Stimulated activated CD4-positive, alpha-beta T cell treated with anti-CD3 and anti-CD28 coated beads, TNF-alpha, amount 100 ng/mL, for 1 hour (primary cell): ENCODE results near the gene MAP1LC3A.

ENCODE experiments used
- DNase-seq, 3 donors: peaks; one replicate each; pipeline ENCODE4 v3.0.0-alpha.2; 2020; ENCODE audit warnings: low read depth in 3 of 3, low spot score in 1 of 3

The MAP1LC3A gene

DNA sequence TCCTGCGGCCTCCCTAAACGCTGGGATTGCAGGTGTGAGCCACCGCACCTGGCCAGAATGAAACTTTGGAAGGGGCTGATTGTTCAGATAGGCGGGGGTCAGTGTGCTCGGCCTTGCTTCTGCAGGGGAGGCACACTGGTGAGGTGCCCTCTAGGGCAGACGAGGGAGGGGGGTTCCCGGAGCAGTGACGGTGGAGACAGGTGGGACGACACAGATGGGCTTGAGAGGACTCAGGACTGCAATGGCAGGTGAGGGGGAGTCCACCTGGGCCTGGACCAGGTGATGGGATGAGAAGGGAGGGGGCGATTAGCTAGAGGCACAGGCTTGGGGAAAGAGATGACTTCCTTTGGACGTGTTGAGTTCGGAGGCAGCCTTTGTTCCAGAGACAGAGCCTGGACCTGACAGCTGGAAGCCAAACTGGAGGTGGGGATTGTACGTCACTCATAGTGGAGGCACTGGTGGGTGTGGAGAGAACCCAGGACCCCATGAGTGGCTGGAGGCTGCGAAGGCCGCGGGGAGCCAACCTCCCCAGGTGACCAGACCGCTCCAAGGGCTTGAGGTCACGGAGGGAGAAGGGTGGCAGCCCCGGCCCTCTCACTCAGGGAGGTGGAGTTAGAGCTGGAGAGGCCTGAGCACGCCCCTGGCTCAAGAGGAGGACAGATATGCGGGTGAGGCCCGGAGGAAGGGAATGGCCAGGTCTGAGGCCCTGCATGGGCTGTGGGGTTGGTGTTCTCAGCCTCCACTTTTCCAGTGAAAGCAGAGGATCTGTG lies 10.5 kb upstream of the MAP1LC3A start:
- DNase-seq: no peak

GRCh38 chr20:34549291-34549928 lies 9.1 kb upstream of the MAP1LC3A start:
- DNase-seq: no peak

GRCh38 chr20:34549929-34550305 lies 8.6 kb upstream of the MAP1LC3A start:
- no peak for DNase-seq

DNA sequence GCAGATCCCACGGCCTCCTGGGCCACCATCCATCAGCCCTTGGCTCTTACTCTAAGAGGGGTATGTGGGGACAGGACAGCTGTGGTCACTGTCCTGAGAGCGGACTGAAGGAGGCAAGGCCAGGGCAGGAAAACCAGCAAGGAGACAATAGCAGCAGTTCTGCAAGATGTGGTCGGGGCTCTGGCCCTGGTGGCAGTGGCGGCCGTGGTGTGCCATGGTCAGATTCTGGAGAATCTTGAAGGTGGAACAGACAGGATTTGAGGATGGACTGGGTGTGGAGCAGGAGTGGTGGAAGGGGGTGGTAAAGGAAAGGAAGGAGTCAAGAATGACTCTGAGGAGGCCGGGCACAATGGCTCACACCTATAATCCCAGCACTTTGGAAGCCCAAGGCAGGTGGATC lies 5.9 kb upstream of the MAP1LC3A start:
- no peak for DNase-seq

DNA sequence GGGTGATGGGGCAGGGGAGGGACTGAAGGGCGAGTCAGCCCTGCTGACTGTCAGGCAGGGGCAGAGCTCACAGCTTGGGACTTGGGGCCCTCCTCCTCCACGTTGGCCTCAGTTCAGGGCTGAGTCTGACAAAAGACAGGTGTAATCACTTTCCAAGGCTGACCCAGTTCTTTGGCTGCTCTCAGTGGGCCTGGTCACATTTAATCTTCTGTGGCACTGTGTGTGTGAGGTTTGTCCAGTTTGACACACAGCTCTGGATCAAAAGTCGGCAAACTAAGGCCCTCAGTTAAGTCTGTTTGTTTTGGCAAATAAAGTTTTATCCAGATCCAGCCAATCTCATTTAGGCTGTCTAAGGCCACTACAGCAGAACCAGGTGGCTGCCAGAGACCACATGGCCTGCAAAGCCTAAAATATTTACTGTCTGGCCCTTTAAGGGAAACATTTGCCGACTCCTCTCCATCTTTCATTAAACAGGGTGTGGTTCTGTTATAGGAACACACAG lies 5.1 kb upstream of the MAP1LC3A start:
- DNase-seq: no peak

DNA sequence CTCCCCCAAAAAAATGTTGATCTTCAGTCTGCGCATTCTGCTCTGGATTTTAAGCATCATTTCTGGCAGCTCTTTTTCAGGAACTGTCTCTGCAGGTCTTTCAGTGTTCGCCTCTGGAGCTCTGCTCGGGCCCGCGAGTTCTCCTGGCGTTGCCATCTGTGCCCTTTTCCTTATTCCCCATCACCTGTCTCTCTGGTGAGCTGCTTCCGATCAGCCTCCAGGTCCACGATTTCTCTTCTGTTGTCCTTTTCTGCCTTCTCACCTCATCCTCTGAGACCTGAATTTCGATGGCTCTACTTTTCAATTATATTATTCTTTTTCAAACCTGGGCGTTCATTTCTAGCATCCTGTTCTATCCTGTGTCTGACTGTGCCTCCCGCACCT lies 590 bp upstream of the MAP1LC3A start:
- no peak for DNase-seq

DNA sequence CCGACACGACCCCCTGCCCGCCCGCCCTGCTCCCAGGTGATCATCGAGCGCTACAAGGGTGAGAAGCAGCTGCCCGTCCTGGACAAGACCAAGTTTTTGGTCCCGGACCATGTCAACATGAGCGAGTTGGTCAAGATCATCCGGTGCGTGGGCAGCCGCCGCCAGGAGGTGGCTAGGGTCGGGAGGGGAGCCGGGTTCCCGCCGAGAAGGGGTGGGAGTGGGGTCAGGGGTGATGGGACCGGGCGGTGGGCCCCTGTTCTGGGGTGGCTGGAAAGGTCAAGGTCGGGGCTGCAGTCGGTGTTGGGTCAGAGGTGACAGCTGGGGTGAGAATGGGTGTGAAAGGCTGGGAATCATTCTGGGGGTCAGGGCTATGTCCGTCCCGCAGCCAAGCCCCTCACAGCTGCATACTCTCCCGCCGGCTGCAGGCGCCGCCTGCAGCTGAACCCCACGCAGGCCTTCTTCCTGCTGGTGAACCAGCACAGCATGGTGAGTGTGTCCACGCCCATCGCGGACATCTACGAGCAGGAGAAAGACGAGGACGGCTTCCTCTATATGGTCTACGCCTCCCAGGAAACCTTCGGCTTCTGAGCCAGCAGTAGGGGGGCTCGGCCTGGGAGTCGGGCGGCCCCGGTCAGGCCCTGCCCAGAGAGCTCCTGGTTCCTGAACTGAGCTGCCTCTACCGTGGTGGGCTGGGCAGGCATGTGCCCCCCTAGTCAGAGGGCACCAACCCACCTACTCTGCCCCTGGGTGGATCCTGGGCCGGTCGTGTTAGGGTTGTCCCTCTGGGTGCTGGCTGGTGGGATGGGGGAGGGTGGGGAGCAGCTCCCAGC lies 1.0 kb downstream of the MAP1LC3A start:
- no peak for DNase-seq

DNA sequence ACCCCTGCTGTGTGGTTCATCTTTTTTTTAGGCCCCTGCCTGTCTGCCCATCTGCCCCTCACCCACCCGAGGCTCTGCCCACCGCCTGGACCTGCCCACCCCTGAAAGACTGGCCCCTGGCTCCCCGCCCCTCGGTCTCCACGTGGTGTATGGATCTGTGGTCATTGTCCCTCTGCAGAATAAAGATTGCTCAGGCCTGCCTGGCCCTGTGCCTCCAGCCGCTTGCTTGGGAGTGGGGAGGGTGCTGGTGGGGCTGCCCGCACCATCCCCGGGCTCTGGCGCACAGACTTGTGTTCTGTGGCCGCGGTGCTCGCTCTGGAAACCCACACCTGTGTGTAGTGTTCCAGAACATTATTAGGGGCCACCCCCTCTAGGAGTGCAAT lies 1.6 kb downstream of the MAP1LC3A start:
- DNase-seq: no peak

DNA sequence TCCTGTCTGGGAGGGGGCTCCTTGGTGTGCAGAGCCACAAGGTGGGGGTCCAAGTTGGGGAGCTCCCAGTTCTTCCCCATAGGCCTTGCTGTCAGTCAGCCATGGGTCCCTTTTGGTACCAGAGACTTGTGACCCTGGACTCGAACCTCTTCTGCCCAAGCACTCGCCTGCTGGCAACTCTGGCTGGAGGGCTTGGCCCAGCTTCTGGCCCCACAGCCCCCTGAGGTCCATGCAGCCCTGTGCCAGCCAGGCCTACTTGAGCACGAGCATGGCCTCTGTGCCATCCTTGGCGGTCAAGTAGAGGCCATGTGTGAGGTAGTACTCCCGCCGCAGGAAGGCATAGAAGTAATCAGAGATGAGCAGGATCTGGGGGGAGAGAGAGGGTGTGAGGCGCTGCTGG lies 2.1 kb downstream of the MAP1LC3A start:
- DNase-seq: no peak

DNA sequence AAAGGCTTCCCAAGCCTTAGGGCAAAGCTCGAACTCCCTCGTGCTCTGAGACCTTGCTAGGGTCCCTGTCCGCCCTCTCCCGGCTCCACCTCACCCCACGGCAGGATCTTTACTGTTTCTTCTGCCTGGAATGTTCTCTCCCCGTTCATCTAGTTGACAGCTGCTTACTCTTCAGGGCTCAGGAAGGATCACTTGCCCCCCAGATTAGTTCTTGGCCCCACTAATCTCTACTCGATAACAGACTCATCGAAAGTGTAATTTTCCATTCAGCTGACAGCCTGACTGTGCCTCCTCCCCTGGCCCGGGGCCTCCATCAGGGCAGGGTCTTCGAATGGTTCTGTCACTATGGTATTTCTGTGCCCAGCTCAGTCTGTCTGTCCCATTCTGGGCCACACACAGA lies 3.1 kb downstream of the MAP1LC3A start:
- no peak for DNase-seq

DNA sequence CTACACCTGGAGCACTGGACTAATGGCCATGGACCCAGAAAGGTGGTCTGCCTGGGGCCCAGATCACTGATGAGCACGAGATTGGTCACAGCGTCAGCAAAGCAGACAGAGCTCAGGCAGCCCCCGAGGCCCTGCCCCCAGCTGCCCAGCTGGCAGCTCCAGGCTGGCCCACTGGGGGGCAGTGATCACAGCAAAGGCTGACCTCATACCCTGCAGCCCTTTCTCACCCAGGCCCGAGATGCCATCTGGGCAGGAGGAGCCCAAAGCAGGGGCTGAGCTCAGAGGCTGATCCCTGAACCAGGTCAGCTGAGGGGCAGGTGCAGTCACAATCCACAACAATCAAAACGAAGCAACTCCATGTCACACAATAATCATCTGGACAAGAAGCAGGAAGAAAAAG lies 4.1 kb downstream of the MAP1LC3A start:
- DNase-seq: no peak

DNA sequence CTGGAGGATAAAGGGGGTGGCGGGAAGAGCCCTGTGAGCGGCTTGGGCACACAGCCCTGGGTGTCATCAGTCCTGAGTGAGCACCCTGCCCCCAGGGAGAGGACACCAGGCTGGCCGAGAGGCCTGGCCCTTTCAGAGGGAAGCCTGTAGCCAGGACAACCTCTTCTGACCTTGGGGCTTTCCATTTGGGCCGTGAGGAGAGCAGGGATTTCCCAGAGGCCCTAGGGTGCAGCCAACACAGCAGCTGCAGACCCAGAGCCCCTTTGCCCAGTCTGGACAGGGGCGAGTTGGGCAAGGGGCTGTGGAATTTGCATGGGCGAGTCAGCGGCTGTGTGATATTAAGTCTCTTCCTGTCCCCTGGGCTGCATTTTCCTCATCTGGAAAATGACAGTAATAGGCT lies 6.3 kb downstream of the MAP1LC3A start:
- no peak for DNase-seq

GRCh38 chr20:34566978-34567891 lies 8.7 kb downstream of the MAP1LC3A start:
- no peak for DNase-seq

DNA sequence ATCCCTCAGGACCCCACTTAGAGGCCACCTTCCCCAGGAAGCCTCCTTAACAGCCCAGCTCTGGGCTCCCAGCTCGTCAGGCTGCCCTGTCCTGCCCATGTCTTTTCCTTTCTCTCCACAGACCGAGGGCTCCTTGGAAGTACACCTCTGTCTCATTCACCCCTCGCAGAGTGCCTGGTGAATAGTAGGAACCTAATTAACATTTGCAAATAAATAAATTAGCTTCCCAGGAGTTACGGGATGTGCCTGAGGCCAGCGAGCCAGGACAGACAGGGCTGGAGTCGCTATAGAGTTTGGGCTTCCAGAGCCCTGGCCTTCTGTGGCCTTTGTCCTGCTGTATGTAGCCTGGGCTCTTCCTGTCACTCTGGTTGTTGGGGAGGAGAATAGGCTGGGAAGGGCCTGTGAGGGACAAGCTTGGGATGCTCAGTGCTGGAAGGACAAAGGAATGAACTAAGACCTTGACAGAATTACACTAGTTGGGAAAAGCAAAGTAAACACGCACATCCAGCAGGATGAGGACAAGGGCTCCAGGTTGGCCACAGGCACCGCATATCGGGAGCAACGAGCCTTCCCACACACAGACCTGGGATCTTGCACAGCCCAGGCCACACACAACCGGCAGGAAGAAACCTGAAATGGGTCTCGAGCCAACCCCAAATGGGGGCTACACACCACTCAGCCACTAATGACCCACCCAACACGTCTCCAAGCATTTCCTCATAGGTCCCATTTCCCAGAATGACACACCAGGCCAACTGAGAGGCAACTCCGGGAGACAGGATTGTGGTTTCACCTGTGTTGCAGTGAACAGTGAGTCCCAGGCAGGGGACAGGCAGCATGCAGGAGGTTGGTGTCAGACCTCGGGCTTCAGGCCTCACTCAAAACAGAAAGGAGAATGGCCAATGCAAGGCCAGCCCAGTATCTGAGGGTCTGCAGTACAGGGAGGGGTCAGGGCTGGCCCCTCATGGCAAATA lies 9.7 kb downstream of the MAP1LC3A start:
- no peak for DNase-seq

DNA sequence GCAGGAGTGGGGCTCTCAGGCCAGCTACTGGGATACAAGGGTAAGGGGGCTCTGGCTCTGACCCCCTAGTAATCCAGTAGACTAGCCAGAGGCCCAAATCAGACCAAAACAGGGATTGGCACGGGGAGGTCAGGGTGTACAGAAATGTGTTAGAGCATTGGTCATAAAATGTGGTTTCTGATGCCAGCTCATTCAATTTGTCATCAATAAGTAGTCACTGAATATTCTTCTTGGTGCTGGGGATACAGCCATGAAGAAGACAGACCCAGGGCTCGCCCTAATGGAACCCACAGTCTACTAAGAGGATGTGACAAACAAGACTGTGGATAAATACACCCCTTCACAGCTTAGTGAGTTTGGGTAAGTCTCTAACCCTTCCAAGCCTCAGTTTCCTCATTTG lies 11.1 kb downstream of the MAP1LC3A start:
- no peak for DNase-seq

DNA sequence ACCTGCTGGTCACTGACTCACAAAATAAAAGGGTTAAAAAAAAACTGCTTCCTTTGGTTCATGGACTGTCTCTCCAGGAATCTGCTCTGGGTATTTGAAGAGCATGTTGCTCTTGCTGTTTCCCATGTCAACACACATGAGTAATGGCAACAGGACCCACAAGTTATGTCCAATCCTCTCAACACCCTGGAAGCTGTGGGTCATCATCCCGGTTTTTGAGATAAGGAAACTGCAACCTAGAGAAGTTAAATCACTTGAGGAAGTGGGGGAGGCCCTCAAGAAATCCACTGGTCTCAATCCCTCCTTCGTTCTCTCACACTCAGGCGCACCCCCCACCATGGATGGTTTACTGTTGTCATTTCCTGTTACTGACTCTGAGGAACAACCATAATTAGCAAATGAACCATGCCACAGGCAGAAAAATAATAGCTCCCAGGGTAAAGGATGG lies 12.4 kb downstream of the MAP1LC3A start:
- DNase-seq: no peak

DNA sequence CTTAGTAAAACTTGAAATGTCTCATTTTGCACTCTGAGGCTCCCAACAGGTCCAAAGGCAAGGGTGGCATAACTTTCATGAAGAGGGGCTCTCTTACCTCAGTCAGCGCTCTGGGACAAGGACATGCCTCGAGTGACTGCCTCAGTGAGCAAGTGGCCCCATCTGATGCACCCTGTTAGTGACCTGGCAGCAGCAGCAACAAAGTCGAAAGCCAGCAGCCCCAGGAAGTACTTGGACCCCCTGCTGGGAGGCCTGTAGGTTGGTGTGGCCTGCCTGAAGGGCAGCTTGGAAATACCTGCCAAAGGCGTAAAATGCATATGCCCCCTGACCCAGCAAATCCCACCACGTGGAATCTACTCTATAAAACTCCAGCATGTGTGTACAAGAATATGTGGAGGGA lies 13.2 kb downstream of the MAP1LC3A start:
- no peak for DNase-seq

- no peak for DNase-seq
Measured at GRCh38 chr20:34573541-34574300, 15.2 kb downstream of the MAP1LC3A start.

GRCh38 chr20:34574426-34574825 lies 15.9 kb downstream of the MAP1LC3A start:
- DNase-seq: no peak
